CD4-positive, CD25-positive, alpha-beta regulatory T cell (primary cell): ENCODE measurements around the gene C8A. TPM values are rescaled to one million over a fixed set of nuclear protein-coding genes. Genes with fewer than 3 reads are reported as not detected.

ENCODE experiments used
- ATAC-seq, 2 donors: fragments of 150-1000 bp; cut with Tn5 transposase; one replicate each; pipeline ENCODE4 v1.10.0; 2021; ENCODE audit warnings: low read depth in 2 of 2, moderate number of reproducible peaks in 2 of 2, moderate library complexity in 1 of 2
- DNase-seq, 3 donors: peaks; one replicate each; pipeline versions ENCODE4 v3.0.0 to v3.0.0-alpha.2; 2012 to 2022; ENCODE audit warnings: mixed read lengths in 1 of 3
- H3K27ac ChIP-seq: one replicate; pipeline ENCODE4 v1.7.0; 2013; ENCODE audit warnings: mild to moderate bottlenecking, low read length; ENCODE audit not compliant: insufficient read depth, poor library complexity, severe bottlenecking
- H3K27me3 ChIP-seq: one replicate; pipeline ENCODE4 v1.7.0; 2013; ENCODE audit warnings: low read length; ENCODE audit not compliant: control insufficient read depth, insufficient read depth
- H3K36me3 ChIP-seq: one replicate; pipeline ENCODE4 v1.7.0; 2013; ENCODE audit warnings: mild to moderate bottlenecking, low read length, moderate library complexity; ENCODE audit not compliant: control insufficient read depth, insufficient read depth
- H3K4me1 ChIP-seq: 2 replicates; pipeline ENCODE4 v1.7.0; 2013; ENCODE audit warnings: mild to moderate bottlenecking, low read length; ENCODE audit not compliant: insufficient read depth, control insufficient read depth, poor library complexity, severe bottlenecking
- H3K4me3 ChIP-seq: one replicate; pipeline ENCODE4 v1.7.0; 2013; ENCODE audit warnings: low read depth, mild to moderate bottlenecking, low read length, moderate library complexity
- H3K9me3 ChIP-seq, 2 experiments: 1 replicate in 1 of 2; 2 replicates in 1 of 2; pipeline ENCODE4 v1.7.0; 2013; ENCODE audit warnings: low read length in 2 of 2, mild to moderate bottlenecking in 1 of 2, moderate library complexity in 1 of 2; ENCODE audit not compliant: control insufficient read depth in 2 of 2
- H3K27ac Mint-ChIP-seq, 3 donors: one replicate each; pipeline ENCODE4 v1.8.0; 2020 to 2022; ENCODE audit warnings: mild to moderate bottlenecking in 3 of 3, mixed read lengths in 3 of 3, moderate library complexity in 2 of 3
- H3K27me3 Mint-ChIP-seq: one replicate; pipeline ENCODE4 v1.8.0; 2022; ENCODE audit warnings: mild to moderate bottlenecking, mixed read lengths
- H3K36me3 Mint-ChIP-seq: one replicate; pipeline ENCODE4 v1.8.0; 2020; ENCODE audit warnings: mixed read lengths
- H3K4me1 Mint-ChIP-seq, 4 donors: one replicate each; pipeline ENCODE4 v1.8.0; 2020 to 2022; ENCODE audit warnings: mixed read lengths in 4 of 4, mild to moderate bottlenecking in 1 of 4
- H3K4me3 Mint-ChIP-seq, 4 donors: one replicate each; pipeline ENCODE4 v1.8.0; 2020 to 2022; ENCODE audit warnings: mild to moderate bottlenecking in 4 of 4, mixed read lengths in 4 of 4, moderate library complexity in 3 of 4
- H3K9me3 Mint-ChIP-seq, 7 donors: one replicate each; pipeline ENCODE4 v1.8.0; 2020 to 2022; ENCODE audit warnings: mixed read lengths in 7 of 7, mild to moderate bottlenecking in 3 of 7, moderate library complexity in 2 of 7
- polyA plus RNA-seq, 4 donors: library from polyadenylated mRNA; unstranded; fragments of 300-500 nt; fragmentation: Illumina TruSeq; gene quantifications; one replicate each; pipeline ENCODE4 v1.2.3, GENCODE V29; 2021
- total RNA-seq: library from RNA; stranded (reverse); gene quantifications from one replicate; pipeline ENCODE4 v1.2.3, GENCODE V29; 2022

Gene C8A
- total RNA-seq: not detected
- not detected for polyA plus RNA-seq

DNA sequence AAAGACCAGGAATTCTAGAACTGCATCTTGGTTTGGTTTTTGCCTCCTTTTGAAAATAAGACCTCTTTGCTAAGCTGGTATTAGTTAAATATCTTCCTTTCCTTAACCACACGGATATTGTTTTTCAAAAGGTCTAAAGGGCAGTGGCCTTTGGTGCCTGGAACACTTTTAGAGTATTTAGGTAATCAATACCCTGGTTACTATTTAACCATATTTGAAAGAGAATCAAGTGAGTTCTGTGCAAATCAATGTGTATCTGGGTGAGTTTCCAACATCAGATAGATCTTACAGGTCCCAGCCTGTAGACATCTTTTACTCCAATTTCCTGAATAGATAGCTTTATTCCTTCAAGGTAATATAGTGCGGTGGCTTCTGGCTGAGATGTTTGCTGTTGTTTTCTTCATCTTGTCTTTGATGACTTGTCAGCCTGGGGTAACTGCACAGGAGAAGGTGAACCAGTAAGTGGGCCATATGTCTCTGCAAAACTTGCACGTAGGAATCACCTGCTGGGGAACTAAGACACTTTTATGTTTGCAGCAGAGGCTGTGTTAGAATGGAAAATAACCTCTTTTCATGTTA lies at the start of gene C8A:
C8A (plus strand) TSS at position 277 of the 579 bp plus-strand sequence; CDS start at position 382, 105 bp downstream.
- H3K27me3 Mint-ChIP-seq: no peaks in the 10 kb centered on the region
- no peak within 1 kb of the TSS for H3K27ac Mint-ChIP-seq
- Histone ChIP-seq H3K4me1 (no peaks in the 10 kb centered on the region), H3K27me3 (peaks cover 3% of the 10 kb centered on the region), H3K27ac (no peak within 1 kb of the TSS), H3K9me3 (no peaks in the 10 kb centered on the region), H3K4me3 (no peak within 1 kb of the TSS), H3K36me3 (no peaks in the 10 kb centered on the region)
- H3K36me3 Mint-ChIP-seq: no peaks in the 10 kb centered on the region
- H3K9me3 Mint-ChIP-seq: peaks cover 0 to 2% (median 0%) of the 10 kb centered on the region in 7 donors
- no peak for ATAC-seq
- no peak for DNase-seq
- no peaks in the 10 kb centered on the region for H3K4me1 Mint-ChIP-seq
- no peak within 1 kb of the TSS for H3K4me3 Mint-ChIP-seq

DNA sequence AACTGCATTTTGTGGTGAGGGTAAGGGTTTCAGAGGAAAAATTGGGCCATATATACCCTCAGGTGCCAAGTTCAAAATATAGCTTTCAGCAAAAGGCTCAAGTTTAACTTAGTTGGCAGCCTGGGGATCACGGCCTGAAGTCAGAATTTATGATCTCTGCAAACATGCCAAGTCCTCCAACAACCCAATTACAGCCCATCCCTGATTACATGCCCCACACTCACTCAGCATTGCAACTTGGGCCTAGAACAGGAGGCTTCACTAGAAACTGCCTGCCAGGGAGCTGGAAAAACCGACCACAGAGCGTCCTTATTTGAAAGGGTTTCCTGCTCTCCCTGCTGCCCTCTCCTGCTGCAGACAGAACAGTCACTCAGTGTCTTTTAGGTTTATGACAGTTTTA lies 47.8 kb upstream of the C8A start:
- H3K4me3 Mint-ChIP-seq: no peak overlapping the region
- no peak overlapping the region for H3K4me3 ChIP-seq
- H3K36me3 ChIP-seq: no peaks in the 10 kb centered on the region
- H3K4me1 Mint-ChIP-seq: no peaks in the 10 kb centered on the region
- ATAC-seq (no peak), DNase-seq (no peak)
- no peak overlapping the region for H3K27ac ChIP-seq
- H3K27me3 ChIP-seq: no peaks in the 10 kb centered on the region
- no peak overlapping the region for H3K27ac Mint-ChIP-seq
- no peaks in the 10 kb centered on the region for H3K4me1 ChIP-seq
- peaks cover 0 to 2% (median 0%) of the 10 kb centered on the region in 7 donors for H3K9me3 Mint-ChIP-seq
- no peaks in the 10 kb centered on the region for H3K27me3 Mint-ChIP-seq
- no peaks in the 10 kb centered on the region for H3K36me3 Mint-ChIP-seq
- no peaks in the 10 kb centered on the region for H3K9me3 ChIP-seq

DNA sequence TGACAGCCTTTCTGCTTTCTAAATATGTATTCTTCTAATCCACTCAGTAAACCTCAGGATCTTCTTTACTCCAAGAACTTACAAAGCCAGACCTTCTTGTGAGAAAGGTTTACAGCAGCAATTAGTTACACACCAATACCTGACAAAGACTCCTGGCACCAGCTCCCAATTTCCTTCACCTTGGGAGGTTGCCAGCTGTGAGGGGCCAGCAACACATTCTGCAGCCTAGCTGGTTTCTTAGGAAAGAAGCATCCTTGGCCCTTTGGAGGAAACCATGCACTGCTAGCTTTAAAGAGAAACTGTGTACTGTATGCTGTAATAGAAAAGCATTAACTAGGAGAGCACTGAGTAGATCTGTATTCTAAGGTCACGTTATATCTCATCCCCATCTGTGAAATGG lies 46.2 kb upstream of the C8A start:
- no peaks in the 10 kb centered on the region for H3K36me3 ChIP-seq
- Mint-ChIP-seq H3K4me1 (no peaks in the 10 kb centered on the region), H3K4me3 (no peak overlapping the region), H3K9me3 (peaks cover 0 to 1% (median 0%) of the 10 kb centered on the region in 7 donors), H3K36me3 (no peaks in the 10 kb centered on the region), H3K27me3 (no peaks in the 10 kb centered on the region), H3K27ac (no peak overlapping the region)
- no peaks in the 10 kb centered on the region for H3K9me3 ChIP-seq
- H3K4me3 ChIP-seq: no peak overlapping the region
- no peaks in the 10 kb centered on the region for H3K4me1 ChIP-seq
- no peaks in the 10 kb centered on the region for H3K27me3 ChIP-seq
- H3K27ac ChIP-seq: no peak overlapping the region
- DNase-seq (no peak), ATAC-seq (no peak)

DNA sequence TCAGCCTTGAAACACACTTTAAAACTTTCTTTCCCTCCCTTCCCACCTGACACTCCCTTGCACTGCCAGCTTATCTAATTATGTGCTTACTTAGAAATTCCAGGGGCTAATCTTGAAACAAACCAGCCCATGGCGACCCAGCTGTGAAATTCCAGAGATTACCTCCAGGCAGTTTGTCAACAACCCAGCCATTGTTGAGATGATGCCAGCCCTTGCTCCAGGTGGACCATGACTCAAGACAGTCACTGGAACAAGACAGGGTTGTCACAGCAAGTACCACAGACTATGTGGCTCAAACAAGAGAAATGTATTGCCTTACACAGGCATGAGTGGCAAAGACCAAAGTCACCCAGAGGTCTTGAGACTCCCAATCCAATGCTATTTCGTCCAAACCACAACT lies 43.3 kb upstream of the C8A start:
- no peak overlapping the region for H3K4me3 Mint-ChIP-seq
- H3K9me3 Mint-ChIP-seq: peaks cover 0 to 2% (median 1%) of the 10 kb centered on the region in 7 donors
- Histone ChIP-seq H3K4me3 (no peak overlapping the region), H3K36me3 (no peaks in the 10 kb centered on the region), H3K27me3 (no peaks in the 10 kb centered on the region), H3K27ac (no peak overlapping the region), H3K9me3 (no peaks in the 10 kb centered on the region), H3K4me1 (no peaks in the 10 kb centered on the region)
- DNase-seq: no peak
- no peak overlapping the region for H3K27ac Mint-ChIP-seq
- no peaks in the 10 kb centered on the region for H3K36me3 Mint-ChIP-seq
- ATAC-seq: no peak
- no peaks in the 10 kb centered on the region for H3K27me3 Mint-ChIP-seq
- H3K4me1 Mint-ChIP-seq: no peaks in the 10 kb centered on the region

DNA sequence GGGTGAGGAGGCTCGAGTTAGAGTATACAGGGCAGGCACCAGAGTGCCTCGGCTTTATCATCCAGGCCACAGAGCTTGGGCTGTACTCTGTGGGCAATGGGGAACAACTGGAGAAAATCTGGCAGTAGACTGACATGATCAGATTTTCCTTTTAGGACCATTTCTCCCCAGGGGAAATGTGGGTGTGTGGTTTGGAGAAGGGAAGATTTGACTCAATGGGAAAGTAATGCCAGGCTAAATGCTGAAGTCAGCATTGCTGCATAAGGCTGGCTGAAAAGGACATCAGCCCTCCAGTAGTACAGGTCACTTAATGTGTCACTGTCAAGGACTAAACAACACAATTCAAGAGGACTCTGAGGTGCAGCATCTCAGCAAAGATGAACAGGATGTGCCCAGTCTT lies 40.4 kb upstream of the C8A start:
- ATAC-seq (no peak), DNase-seq (no peak)
- H3K4me3 ChIP-seq: no peak overlapping the region
- H3K27ac ChIP-seq: no peak overlapping the region
- no peaks in the 10 kb centered on the region for H3K4me1 ChIP-seq
- Mint-ChIP-seq H3K4me3 (no peak overlapping the region), H3K4me1 (no peaks in the 10 kb centered on the region), H3K27me3 (no peaks in the 10 kb centered on the region), H3K9me3 (peaks cover 0 to 2% (median 1%) of the 10 kb centered on the region in 7 donors), H3K27ac (no peak overlapping the region), H3K36me3 (no peaks in the 10 kb centered on the region)
- H3K36me3 ChIP-seq: no peaks in the 10 kb centered on the region
- no peaks in the 10 kb centered on the region for H3K27me3 ChIP-seq
- no peaks in the 10 kb centered on the region for H3K9me3 ChIP-seq

DNA sequence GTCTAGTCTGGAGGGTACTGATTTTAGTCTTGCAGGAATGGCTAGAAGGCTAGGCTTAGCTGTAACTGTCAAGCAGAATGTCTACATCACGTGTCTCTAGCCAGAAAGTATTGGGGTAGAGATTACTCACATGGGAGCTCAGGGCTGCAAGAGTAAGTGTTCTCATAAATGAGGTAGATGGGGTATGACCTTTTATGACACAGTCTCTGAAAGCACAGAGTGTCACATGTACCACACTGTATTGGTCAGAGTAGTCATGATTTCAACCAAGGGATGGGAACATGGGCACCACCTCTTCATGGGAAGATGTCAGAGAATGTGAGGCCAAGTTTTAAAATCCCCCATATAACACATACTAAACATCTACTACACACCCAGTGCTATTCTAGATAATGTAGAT lies 38.3 kb upstream of the C8A start:
- ATAC-seq (no peak), DNase-seq (no peak)
- peaks cover 0 to 2% (median 0%) of the 10 kb centered on the region in 7 donors for H3K9me3 Mint-ChIP-seq
- Histone ChIP-seq H3K9me3 (no peaks in the 10 kb centered on the region), H3K27ac (no peak overlapping the region), H3K27me3 (no peaks in the 10 kb centered on the region), H3K4me1 (no peaks in the 10 kb centered on the region), H3K4me3 (no peak overlapping the region), H3K36me3 (no peaks in the 10 kb centered on the region)
- no peak overlapping the region for H3K27ac Mint-ChIP-seq
- no peak overlapping the region for H3K4me3 Mint-ChIP-seq
- H3K27me3 Mint-ChIP-seq: peaks cover 4% of the 10 kb centered on the region
- no peaks in the 10 kb centered on the region for H3K36me3 Mint-ChIP-seq
- no peaks in the 10 kb centered on the region for H3K4me1 Mint-ChIP-seq

DNA sequence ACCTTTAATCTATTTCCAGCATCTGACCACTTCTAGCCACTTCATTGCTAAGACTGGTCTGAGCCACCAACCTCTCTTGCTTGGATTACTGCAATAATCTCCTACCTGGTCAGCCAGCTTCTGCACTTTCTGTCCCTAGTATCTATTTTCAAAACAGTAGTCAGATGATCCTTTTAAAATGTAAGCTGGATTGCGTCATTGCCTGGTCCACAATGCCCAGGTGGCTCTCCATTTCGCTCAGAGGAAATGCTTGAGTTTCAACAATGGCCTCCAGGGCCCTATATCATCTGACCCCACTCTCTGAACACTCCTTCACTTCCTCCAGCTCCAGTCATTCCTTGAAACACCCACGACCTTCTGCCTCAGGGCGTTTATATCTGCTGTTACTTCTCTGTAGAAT lies 37.7 kb upstream of the C8A start:
- Histone ChIP-seq H3K4me1 (no peaks in the 10 kb centered on the region), H3K27me3 (no peaks in the 10 kb centered on the region), H3K4me3 (no peak overlapping the region), H3K27ac (no peak overlapping the region), H3K9me3 (no peaks in the 10 kb centered on the region), H3K36me3 (no peaks in the 10 kb centered on the region)
- H3K9me3 Mint-ChIP-seq: peaks cover 0 to 2% (median 0%) of the 10 kb centered on the region in 7 donors
- peak in 1 of 3 donors; percentile 4 for DNase-seq
- peaks cover 4% of the 10 kb centered on the region for H3K27me3 Mint-ChIP-seq
- no peak overlapping the region for H3K27ac Mint-ChIP-seq
- no peak for ATAC-seq
- H3K4me3 Mint-ChIP-seq: no peak overlapping the region
- H3K4me1 Mint-ChIP-seq: no peaks in the 10 kb centered on the region
- no peaks in the 10 kb centered on the region for H3K36me3 Mint-ChIP-seq

DNA sequence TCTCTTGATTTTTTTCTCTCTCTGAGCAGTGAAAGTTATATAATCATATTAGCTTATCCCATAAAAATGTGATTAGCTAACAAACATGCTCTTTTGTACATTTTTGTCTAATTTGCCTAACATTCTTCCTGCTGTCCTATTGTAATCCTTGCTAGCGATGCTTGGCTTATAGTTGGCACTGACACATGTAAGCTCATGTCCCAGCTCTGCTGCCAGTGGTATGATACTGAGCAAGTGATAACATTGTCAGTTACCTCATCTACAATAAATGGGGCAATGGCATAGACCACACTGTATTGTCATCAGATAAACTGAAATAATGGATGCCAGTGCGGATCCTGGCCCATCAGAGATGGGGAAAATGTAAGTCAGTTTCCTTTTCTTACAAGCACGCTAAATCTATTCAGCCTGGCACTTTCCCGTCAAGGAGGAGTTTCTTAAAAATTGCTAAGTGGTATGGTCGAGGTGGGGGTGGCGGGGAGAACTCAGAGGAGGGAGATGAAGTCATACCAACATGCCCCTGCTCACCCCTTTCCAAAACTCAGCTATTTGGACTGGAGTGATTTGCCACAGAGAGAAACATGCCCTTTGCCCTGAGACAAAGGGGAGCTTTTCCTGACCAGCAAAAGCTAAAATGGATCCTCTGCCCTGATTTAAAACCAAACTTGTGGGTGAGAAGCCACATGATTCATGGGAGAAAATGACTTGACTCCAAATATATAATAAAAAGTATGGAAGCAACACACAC lies 36.7 kb upstream of the C8A start:
- no peak overlapping the region for H3K27ac Mint-ChIP-seq
- no peaks in the 10 kb centered on the region for H3K27me3 ChIP-seq
- DNase-seq (no peak), ATAC-seq (no peak)
- no peaks in the 10 kb centered on the region for H3K4me1 ChIP-seq
- no peaks in the 10 kb centered on the region for H3K36me3 Mint-ChIP-seq
- H3K9me3 ChIP-seq: no peaks in the 10 kb centered on the region
- H3K4me1 Mint-ChIP-seq: no peaks in the 10 kb centered on the region
- H3K4me3 ChIP-seq: no peak overlapping the region
- peaks cover 4% of the 10 kb centered on the region for H3K27me3 Mint-ChIP-seq
- H3K9me3 Mint-ChIP-seq: peaks cover 0 to 2% (median 0%) of the 10 kb centered on the region in 7 donors
- no peaks in the 10 kb centered on the region for H3K36me3 ChIP-seq
- H3K27ac ChIP-seq: no peak overlapping the region
- no peak overlapping the region for H3K4me3 Mint-ChIP-seq
